Measurements from ENCODE around the gene ZNF668. TPM values are rescaled to one million over a fixed set of nuclear protein-coding genes. Genes with fewer than 3 reads are reported as not detected.

ZNF668 gene
- total and polyA plus RNA-seq, 2 of the 13 experiments (the other 11 are each of a cell fraction or from before 2014, with no cell fraction given) = 3.8 to 9.8 TPM

GRCh38 chr16:31036691-31037090 lies 37.3 kb downstream of the ZNF668 start (continued):
- no peak for TF ChIP-seq TERF1 (CRISPR knock-in tag; IDR thresholded peaks at IDR 0.05)
- TF ChIP-seq MTF2 (CRISPR knock-in tag; IDR thresholded peaks at IDR 0.05; ENCODE audit: borderline replicate concordance) = no peak

- intact Hi-C loops (cut with micrococcal nuclease; ENCODE audit: unreplicated experiment) = loop anchor here (1.0 to 2.0 kb wide), 3 partner anchors 37 to 60 kb away; partner anchors contain the start of genes VKORC1, ZNF646 and ZNF668
- TF ChIP-seq ZNF431 (CRISPR knock-in tag; IDR thresholded peaks at IDR 0.05; ENCODE audit: borderline replicate concordance, low read depth) = 0 out of 2 replicates have a peak, but pooled peaks have one; percentile 18
- TF ChIP-seq SRSF1 (optimal IDR thresholded peaks at IDR 0.05; ENCODE audit: low read depth, low read length) = no peak
- no peak for TF ChIP-seq SP1 (IDR thresholded peaks at IDR 0.05)
- TF ChIP-seq SP1 (CRISPR knock-in tag; IDR thresholded peaks at IDR 0.05) = peak; percentile 83
- TF ChIP-seq ZNF550 (CRISPR knock-in tag; IDR thresholded peaks at IDR 0.05; ENCODE audit: borderline replicate concordance) = no peak
- TF ChIP-seq HNF4A (CRISPR knock-in tag; IDR thresholded peaks at IDR 0.05) = peak; percentile 82
- no peak for TF ChIP-seq CC2D1A (CRISPR knock-in tag; IDR thresholded peaks at IDR 0.05)
- peak; percentile 92; the same call in 1 of the 2 replicates for TF ChIP-seq ZNF597 (CRISPR knock-in tag; IDR thresholded peaks at IDR 0.05)
- TF ChIP-seq ZNF615 (CRISPR knock-in tag; IDR thresholded peaks at IDR 0.05; ENCODE audit: borderline replicate concordance) = no peak
- TF ChIP-seq ZHX2 (IDR thresholded peaks at IDR 0.05; ENCODE audit: low read depth) = no peak
- no peak for TF ChIP-seq ZHX2 (CRISPR knock-in tag; IDR thresholded peaks at IDR 0.05; ENCODE audit: borderline replicate concordance)
These were observed 40.1 kb downstream of the ZNF668 start for GRCh38 chr16:31033709-31034492.

More at GRCh38 chr16:31033709-31034492, 40.1 kb downstream of the ZNF668 start:
- ChIA-PET POLR2A (interaction anchor here (0.6 to 2.7 kb wide), 17 partner anchors 11 to 425 kb away, joined by 3 to 29 read pairs (median 5); partner anchors contain the start of genes ARMC5, HSD3B7, KAT8 and ZNF646), CTCF (ENCODE audit: low intra/inter-chr PET ratio, low total read pairs) (interaction anchor here (1.6 kb wide), 1 partner anchor 49 kb away, joined by 4 read pairs; the partner anchor contains the start of gene HSD3B7)
- Histone ChIP-seq H3K27ac (ENCODE audit: extremely low read length, insufficient read depth, low read length) (peak overlapping the region; percentile 82), H3K4me1 (ENCODE audit: insufficient read depth, low read length) (peaks cover 39% of the 10 kb centered on the region), H3K27me3 (ENCODE audit: control insufficient read depth in 1 of 2, insufficient read depth in 2 of 2, low read length in 2 of 2) (no peaks in the 10 kb centered on the region; a peak in 1 of 5 replicates), H3K9ac (ENCODE audit: insufficient read depth, low read depth, low read length) (peak overlapping the region; percentile 90), H3K36me3 (replicated peaks in 1 of 2; ENCODE audit: control insufficient read depth in 1 of 2, insufficient read depth in 2 of 2, low read length in 2 of 2) (peaks cover 0 to 14% of the 10 kb centered on the region in 2 experiments; a peak in 4 of 5 replicates), H4K20me1 (ENCODE audit: insufficient read depth, low read length) (peaks cover 4% of the 10 kb centered on the region; the same call in 1 of the 2 replicates), H2AFZ (ENCODE audit: low read length) (no peak overlapping the region), H3K9me3 (ENCODE audit: low read length) (no peaks in the 10 kb centered on the region), H3K4me2 (ENCODE audit: low read depth, low read length) (peak overlapping the region; percentile 94), H3K4me3 (replicated peaks in 1 of 3; ENCODE audit: insufficient read depth in 1 of 3, low read depth in 2 of 3, low read length in 3 of 3) (peak overlapping the region; percentile 86 to 99 (median 94)), H3K79me2 (ENCODE audit: insufficient read depth, low read length) (peaks cover 5% of the 10 kb centered on the region)
- DNase-seq (ENCODE audit: low spot score) (peak; percentile 89), ATAC-seq (peak; percentile 82), FAIRE-seq (peak; percentile 79)
- under 1% methylated on average over 36 of the region's 47 CpGs for WGBS (ENCODE audit: low lambda C conversion rate)
- TSS peak; percentile 73 for BruUV-seq (replicated peaks)
- in situ Hi-C loops (cut with HindIII; ENCODE audit: extremely low pct_ligation_motif_present, low pct_unique_long_range_greater_than_20kb) = loop anchor here (5.0 kb wide), 1 partner anchor 38 kb away; the partner anchor contains the start of genes ZNF646 and ZNF668

Data from HepG2 (cell line).